H1 (cell line): ENCODE results near the gene GARNL3. TPM values are rescaled to one million over a fixed set of nuclear protein-coding genes. Genes with fewer than 3 reads are reported as not detected.

ENCODE experiments used
- ATF3 ChIP-seq: IDR thresholded peaks from 2 replicates; pipeline ENCODE4 v1.6.1; 2011; ENCODE audit warnings: low read depth, mild to moderate bottlenecking, low read length; ENCODE audit not compliant: insufficient read depth
- polyA plus RNA-seq, 7 experiments: library from polyadenylated mRNA; depleted of rRNA in 3 of 7; stranded (reverse) in 5 of 7; unstranded in 2 of 7; fragments of >200 nt in 5 of 7; fragments of 200-250 nt in 2 of 7; gene quantifications; 1 replicate in 5 of 7; 2 replicates in 1 of 7; 4 replicates in 1 of 7; pipeline versions ENCODE4 v1.2.1 to v1.2.3, GENCODE V29; 2011 to 2013; ENCODE audit warnings: missing spikeins in 2 of 7, mixed read lengths in 2 of 7
- total RNA-seq: library from RNA; stranded (reverse); fragmentation: NEBNext Ultra II Directional; extraction: Animal tissue kit (Norgen Biotek cat#: 25700); gene quantifications from 2 replicates; pipeline ENCODE4 v1.2.1, GENCODE V29; 2021

GARNL3 gene
- total and polyA plus RNA-seq, 2 of the 8 experiments (the other 6 are each of a cell fraction or from before 2014, with no cell fraction given), result 6.5 to 18.3 TPM

DNA sequence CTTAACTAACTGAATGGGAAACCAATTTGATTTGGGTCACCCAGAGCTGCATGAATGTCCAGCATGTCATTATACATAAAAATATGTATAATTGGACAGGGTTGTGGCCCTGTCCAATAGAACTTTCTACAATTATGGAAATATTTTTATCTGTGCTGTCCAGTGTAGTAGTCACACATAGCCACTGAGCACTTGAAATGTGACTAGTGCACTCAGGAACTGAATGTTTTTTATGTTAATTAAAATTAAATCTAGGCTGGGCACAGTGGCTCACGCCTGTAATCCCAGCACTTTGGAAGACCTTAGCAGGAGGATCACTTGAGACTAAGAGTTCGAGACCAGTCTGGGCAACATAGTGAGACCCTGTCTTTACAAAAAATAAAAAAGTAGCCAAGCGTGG lies 18.6 kb downstream of the GARNL3 start (continued):
- no peak for TF ChIP-seq ATF3
